ENCODE data around the gene PIWIL4.

Gene PIWIL4

GRCh38 chr11:94567181-94567670, at the start of gene PIWIL4:
Gene PIWIL4 (plus strand): TSS chr11:94567368. CDS start chr11:94567519, 151 bp downstream.
- no peak for DNase-seq

- no peak for DNase-seq
These were observed 48.9 kb upstream of the PIWIL4 start for GRCh38 chr11:94518300-94518699.

- no peak for DNase-seq
These were observed 47.6 kb upstream of the PIWIL4 start for GRCh38 chr11:94519478-94520084.

GRCh38 chr11:94521684-94522083, 45.5 kb upstream of the PIWIL4 start:
- no peak for DNase-seq

GRCh38 chr11:94524341-94524740, 42.8 kb upstream of the PIWIL4 start:
- no peak for DNase-seq

GRCh38 chr11:94525546-94526324, 41.4 kb upstream of the PIWIL4 start:
- DNase-seq, result peak; percentile 9

GRCh38 chr11:94526645-94527438, 40.3 kb upstream of the PIWIL4 start:
- no peak for DNase-seq

- no peak for DNase-seq
These were observed 38.6 kb upstream of the PIWIL4 start for GRCh38 chr11:94528551-94528950.

- DNase-seq, result no peak
These were observed 35.0 kb upstream of the PIWIL4 start for GRCh38 chr11:94532211-94532610.

GRCh38 chr11:94533206-94533605, 34.0 kb upstream of the PIWIL4 start:
- DNase-seq, result no peak

- DNase-seq, result no peak
These were observed 33.2 kb upstream of the PIWIL4 start for GRCh38 chr11:94533696-94534630.

GRCh38 chr11:94536386-94536785, 30.8 kb upstream of the PIWIL4 start:
- DNase-seq, result no peak

GRCh38 chr11:94537031-94537600, 30.1 kb upstream of the PIWIL4 start:
- DNase-seq, result no peak

- DNase-seq, result no peak
These were observed 27.7 kb upstream of the PIWIL4 start for GRCh38 chr11:94539420-94539819.

- DNase-seq, result peak; percentile 81
These were observed 23.2 kb upstream of the PIWIL4 start, which contains the start of gene FUT4 for GRCh38 chr11:94543695-94544645. Gene FUT4 (plus strand): TSS chr11:94543921. CDS start chr11:94544134, 213 bp downstream.

GRCh38 chr11:94544646-94545263, 22.4 kb upstream of the PIWIL4 start:
- no peak for DNase-seq

GRCh38 chr11:94545264-94546161, 21.7 kb upstream of the PIWIL4 start:
- DNase-seq, result no peak

- no peak for DNase-seq
These were observed 21.1 kb upstream of the PIWIL4 start for GRCh38 chr11:94546162-94546470.

GRCh38 chr11:94546886-94547285, 20.3 kb upstream of the PIWIL4 start:
- no peak for DNase-seq
